Loucy (cell line): ENCODE data around the gene ATG2A.

ENCODE experiments used
- CTCF ChIP-seq: fragments of 200-600 bp; sonication (generic); conservative IDR thresholded peaks from 2 replicates; pipeline ENCODE4 v1.5.1; 2014; ENCODE audit warnings: mild to moderate bottlenecking, antibody characterized with exemption, low read length
- EZH2phosphoT487 ChIP-seq: fragments of 200-600 bp; IDR thresholded peaks from 2 replicates; pipeline ENCODE4 v1.6.1; 2018; ENCODE audit warnings: antibody characterized with exemption, mild to moderate bottlenecking, moderate library complexity, borderline replicate concordance

- TF ChIP-seq CTCF = no peak
- no peak for TF ChIP-seq EZH2phosphoT487
Measured at GRCh38 chr11:64920124-64920523, 3.1 kb upstream of the ATG2A start.
